T1000 (cell line): ENCODE measurements around the gene FOXN1.

Experiments
- DNase-seq: peaks from one replicate; lab custom pipeline; 2025; ENCODE audit warnings: mixed read lengths; lab: John Stamatoyannopoulos, UW

The FOXN1 gene

DNA sequence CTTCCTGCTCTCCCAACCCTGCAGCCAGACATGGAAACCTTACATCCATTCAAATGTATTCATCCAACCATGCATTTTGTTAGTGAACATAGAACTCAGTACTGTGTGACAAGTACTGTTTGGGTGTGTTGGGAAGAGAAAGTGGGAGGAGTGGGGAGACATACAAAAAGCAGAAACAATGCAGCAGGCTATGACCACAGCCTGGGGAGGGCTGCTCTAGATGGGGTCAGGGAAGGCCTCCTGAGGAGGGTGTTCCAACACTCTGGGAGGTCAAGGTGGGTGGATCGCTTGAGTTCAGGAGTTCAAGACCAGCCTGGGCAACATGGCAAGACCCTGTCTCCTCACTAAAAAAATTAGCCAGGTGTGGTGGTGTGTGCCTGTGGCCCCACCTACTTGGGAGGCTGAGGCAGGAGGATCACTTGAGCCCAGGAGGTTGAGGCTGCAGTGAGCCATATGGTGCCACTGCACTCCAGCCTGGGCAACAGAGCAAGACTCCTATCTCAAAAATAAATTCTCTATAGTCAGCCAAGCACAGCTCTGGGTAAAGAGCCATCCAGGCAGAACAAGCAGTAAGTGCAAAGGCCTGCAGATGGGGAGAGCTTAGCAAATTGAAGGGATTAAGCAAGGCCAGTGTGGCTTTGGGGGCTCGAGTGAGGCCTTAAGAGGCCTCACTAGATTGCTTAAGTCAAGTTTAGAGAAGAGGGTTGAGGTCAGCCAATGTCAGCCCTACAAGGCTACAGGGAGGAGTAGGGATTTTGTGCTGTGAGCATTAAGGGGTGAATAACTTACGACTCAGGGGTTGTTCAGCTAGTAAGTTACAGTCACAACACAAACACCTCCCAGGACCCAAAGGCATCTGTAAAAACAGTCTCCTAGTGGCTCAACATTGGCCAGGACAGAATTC, 27.2 kb upstream of the FOXN1 start:
- no peak for DNase-seq

DNA sequence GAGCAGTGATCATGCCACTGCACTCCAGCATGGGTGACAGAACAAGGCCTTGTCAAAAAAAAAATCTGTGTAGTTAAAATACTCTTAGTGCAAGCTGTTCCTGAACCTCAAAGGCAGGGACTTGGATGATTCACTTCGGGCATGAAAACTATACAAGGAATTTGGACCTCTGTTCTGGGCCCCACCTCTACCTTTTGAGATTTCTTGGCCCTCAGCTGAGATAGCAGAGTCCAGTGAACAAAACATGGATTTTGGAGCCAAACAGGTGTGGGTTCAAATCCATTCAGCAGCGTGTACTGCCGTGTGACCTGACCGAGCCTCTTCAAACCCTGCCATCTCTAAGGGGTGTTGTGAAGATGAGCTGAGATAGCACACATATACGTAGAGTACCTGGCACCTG, 25.9 kb upstream of the FOXN1 start:
- DNase-seq = no peak

DNA sequence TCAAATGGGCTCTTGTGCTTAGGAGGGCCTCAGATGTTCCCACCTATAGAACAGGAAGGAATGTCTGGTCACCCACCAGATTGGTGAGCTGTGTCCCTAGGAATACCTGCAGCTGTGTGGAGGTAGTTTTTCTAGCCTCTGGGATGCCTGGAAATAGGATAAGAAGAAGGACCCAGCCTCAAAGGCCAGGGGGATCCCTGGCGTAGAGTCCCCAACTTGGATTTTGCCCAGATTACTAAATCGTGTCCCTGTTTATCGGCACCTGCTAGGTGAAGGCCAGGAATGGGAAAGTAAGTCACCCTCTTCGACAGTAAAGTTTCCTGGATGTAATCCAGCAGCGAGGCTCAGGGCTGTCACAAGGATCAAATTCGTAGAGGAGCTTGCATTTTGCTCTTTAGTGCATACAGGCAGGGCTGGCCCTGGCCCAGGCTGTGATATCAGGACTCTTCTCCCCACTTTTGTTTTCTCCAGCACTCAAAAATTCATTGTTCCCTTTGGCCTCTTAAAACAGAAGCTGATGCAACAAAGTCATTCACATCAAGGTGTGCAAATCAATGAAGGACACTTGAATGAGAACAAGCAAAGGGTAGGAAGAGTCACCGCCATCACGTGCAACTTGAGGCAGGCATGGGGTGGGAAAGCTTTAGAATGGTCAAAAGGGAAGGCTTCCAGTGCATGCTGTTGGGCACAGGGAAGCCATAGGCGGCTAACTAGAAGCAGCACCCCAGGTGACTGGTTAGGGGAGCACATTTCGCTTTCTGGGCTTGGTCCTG, 25.2 kb upstream of the FOXN1 start:
- DNase-seq = no peak

DNA sequence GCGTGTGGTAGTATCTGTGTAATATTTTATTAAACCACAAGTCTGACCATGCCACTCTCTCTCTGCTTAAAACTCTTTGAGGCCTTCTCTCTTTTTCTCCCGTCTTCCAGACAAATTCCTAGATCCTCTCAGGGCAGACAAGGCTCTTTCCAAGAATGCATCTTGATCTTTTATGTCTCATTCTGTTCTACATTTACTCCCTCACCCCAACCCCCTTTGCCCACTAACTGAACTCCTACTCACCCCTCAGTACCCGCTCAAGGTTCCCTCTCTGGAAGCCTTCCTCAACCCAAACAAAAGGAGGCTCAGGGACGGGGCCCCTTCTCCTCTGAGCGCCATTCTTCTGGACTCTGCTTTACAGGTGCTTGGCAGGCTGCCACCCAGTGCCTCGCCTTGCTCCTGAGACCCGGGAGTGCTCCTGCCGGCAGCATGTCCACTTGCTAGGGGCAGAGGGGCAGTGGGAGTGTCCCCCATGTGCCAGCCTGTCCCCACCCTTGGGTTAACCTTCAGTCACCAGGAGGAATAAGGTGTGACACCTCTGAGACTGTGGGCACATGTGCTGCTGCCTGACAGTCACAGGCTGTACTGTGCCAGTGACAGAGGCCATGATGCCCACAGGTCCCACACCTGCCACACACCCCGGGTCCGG, 23.5 kb upstream of the FOXN1 start:
- DNase-seq = no peak

DNA sequence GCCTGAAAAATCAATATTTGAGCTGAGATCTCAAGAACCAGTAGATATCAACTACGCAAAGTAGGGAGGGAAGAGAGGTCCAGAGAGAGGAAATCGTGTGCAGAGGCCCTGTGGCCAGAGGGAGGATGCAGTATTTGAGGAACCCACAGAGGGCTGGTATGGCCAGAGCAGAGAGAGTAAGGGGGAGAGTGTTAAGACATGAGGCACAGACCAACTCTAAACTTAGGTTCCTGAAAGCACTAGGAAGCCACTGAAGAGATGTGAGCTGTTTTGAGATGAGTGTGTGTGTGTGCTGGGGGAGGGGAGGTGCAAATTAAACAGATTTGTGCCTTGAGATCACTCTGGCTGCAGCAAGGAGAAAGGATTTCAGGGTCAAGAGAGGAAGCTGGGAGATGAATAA, 21.9 kb upstream of the FOXN1 start:
- DNase-seq = no peak

DNA sequence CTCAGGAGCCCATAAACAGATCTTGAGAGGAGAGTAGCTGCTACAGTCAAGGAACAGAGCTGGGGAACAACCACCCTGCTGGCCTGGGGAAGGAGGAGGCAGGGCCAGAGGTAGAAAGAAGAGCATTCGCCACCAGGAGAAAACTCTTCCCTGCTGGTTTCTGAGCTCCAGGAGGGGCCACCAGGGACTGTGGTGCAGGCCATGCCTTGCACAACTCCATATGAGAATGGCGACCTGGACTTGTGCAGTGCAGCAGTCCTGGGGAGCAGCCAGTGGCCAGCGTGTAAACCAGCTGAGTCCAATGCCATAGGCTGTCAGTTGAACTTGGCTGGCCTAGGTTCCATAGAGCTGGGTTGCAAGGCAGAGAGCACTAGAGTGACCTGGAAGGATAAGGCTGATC, 21.1 kb upstream of the FOXN1 start:
- DNase-seq = no peak

DNA sequence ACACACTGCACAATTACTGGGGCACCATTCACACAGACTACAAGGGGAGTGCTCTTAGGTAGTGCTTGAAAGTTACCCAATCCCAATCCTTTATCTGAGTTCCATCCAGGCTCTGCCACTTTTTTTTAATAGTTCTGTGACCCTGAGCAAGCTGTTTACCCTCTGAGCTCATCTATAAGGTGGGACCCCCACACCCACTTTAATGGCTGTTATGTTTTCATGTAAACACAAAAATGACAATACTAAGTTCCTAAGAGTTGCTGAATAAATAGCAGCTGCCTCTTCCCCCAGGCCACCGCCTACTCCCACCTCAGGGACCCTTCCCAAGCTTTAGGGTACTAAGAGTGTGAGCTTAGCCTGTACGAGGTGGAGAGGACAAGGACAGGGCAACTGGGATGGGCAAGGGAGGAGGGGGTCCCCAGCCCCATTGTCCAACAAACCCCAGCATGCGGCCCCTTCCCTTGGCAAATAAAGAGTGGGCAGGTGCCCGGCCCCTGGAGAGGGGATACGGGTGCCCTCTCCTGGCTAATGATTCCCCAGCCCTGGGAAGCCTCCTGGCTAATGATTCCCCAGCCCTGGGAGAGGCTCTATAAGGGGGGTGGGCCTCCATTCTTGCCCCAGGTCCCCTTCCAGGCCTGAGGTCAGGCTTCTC, 18.1 kb upstream of the FOXN1 start:
- DNase-seq = no peak

DNA sequence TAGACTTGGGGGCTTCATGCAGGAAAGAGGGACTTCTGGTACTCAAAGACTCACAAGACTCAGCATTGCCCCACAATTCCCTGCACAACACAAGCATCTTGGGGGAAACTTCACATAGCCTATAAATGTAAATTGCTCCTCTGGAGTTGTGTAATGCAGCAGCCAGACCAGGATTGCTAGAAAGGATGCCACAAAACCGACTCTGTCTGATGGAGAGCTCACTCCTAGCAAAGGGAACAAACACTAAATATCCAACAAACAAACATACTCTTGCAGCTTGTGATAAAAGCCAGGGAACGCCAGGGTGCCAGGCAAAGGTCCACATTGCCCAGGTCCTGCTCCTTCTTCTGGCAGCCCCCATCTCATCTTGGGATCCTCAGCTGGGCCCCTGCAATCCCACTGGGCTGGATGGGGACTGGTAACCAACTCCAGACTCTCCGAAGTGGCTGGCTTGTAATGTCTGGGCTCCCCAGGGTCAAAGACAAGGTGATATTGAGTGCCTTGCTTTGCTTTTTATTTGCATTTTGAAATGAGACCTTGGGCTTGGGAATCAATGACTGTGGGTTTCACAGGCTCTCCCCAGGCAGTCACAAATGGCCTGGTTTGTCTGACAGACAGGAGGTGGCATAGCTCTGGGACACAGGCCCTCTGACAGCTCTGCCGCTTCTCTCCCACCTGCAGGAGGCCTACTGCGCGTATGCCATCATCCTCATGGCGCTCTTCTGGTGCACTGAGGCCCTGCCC, 17.4 kb upstream of the FOXN1 start:
- DNase-seq = no peak

DNA sequence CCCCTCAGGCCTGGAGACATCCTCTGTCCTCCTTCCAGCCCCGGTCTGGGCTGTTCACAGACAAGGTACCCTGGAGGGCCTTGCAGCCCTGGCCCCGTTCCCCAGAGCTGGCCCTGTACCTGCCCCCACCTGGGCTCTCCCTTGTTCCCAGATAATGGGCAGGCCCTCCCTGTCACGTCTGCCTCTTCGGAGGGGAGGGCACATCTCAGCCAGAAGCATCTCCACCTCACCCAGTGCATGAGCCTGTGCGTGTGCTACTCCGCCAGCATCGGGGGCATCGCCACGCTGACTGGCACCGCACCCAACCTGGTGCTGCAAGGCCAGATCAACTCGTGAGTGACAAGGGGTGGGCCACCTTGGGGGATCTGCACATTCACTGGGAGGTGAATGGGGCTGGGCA, 14.9 kb upstream of the FOXN1 start:
- DNase-seq = no peak

DNA sequence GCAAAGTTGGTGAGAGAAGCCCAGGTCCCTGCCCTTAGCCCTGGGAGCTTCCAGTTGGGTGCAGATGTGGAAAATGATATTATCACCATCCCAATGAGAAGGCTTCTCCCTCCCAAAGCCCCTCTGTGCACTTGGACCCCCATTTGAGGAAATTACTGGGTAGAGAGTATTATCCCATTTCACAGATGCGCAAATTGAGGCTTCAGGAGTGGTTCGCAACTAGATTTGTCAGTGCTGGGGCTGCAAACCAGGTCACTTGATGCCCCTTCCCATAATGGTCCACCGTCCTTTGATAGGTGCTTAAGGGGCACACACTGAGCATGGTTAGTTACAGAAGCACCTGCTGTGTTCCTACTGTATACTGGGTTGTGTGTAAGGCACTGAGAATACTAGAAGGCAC, 14.3 kb upstream of the FOXN1 start:
- no peak for DNase-seq

DNA sequence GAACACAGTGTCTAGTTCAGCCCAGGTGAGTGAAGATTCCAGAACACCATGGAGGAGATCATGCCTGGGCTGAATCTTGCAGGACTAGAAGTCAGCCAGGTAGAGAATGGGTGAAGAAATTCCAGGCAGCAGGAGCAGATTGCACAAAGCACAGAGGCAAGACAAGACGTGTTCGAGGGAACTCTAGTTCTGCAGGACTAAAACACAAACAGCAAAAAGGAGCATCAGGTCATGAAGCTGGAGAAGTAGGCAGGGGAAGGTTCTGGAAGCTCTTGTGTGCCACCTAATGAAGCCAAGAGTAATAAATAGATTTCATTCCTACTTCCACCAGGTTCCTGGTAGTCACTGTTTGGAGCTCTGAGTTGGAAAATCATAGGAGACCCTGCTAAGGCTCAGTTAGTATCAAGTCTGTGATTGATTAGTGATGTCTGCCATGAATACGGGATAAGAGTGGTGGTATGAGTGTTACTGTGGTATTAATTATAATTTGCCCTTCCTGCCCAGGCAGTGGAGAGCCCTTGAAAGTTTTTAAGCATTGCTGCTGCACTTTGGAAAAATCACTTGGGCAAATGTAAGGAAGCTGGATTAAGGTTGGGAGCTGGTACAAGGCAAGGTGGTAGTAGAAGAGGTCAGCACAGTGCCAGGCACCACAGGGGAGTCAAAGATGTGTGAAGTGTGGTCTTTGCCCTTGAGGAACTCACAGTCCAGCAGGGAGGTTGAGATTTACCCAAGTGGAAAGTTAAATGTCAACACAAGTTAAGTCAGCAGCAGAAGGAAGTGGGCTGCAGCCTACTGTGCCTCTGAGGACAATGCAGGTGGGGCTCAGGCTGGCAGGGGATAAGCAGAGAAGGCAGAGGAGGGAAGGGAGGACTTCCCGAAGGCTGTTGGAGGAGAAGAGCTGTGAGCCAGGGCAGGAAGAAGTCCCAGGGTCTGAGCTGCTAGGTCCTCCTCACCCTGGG, 13.5 kb upstream of the FOXN1 start:
- no peak for DNase-seq

DNA sequence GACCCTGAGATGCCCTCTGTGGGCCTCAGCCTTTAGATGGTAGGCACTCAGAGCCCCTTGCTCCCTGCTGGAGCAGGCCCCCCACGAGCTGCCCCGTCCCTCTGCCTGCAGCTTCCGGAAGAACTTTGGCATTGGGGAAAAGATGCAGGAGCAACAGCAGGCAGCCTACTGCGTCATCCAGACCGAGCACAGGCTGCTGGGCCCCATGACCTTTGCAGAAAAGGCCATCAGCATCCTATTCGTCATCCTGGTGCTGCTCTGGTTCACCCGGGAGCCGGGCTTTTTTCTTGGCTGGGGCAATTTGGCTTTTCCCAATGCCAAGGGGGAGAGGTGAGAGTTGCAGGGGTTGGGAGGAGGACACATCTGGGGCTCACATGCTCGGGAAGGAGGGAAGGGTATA, 12.7 kb upstream of the FOXN1 start:
- no peak for DNase-seq

DNA sequence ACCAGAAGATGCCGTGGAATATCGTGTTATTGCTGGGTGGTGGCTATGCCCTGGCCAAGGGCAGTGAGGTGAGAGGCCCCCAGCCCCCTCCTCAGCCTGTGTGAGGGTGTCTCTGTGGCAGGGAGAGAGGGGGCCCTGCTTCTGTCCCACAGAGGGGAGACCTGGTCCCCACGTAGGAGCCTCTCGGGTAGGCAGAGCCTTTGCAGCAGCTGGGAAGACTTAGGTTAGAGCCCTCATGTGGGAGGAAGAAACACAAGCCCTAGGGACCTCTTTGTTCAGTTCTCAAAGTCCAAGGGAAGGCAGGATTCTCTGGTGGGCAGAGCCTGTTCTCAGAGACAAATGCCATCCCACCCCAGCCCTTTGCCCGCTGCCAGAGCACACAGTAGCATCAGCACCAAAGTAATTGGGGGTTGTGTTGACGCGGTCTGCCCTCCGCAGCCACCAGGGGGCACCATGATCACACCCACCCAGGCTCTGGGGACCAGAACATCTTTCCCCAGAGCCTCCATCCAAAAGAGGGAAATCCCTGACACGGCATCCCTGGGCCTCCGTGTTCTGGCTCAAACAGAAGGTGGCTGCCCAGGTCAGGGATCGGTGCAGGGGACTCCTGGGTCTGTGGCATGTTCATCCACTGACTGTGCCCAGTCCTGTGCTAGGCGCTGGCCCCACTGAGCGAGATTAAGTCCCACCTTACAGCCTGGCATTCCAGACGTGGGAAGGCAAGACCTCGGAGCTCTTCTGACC, 11.5 kb upstream of the FOXN1 start:
- DNase-seq = peak; percentile 64

DNA sequence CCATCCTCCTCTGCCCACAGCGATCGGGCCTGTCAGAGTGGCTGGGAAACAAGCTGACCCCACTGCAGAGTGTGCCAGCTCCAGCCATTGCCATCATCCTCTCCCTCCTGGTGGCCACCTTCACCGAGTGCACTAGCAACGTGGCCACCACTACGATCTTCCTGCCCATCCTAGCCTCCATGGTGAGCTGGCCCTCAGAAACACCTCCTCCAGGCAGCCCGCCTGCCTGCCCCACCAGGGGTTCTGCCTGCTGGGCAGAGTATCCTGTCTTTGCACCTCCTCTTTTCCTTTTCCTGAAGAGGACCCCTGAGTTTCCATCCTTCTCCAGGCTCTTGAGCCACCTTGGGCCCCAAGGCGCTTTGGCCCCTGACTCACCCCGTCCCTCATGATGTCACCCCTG, 10.5 kb upstream of the FOXN1 start:
- DNase-seq = no peak

DNA sequence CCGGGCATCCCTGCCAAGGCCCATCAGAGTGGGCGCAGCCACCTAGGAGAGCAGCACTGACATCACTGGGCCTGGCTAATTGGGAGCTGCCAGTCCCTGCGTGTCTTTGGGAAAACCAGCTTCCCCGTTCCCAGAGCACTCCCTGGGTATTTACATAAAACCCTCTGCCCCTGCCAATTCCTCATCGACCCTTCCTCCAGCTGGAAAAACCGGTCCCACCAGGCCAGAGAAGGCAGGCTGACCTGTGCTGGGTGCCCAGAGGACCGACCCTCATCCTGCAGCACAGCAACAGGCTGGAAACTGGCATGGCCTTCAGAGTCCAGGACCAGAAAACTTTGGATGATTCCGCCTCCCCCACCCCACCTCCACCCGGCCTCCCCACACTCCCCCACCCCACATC, 8.2 kb upstream of the FOXN1 start:
- DNase-seq = no peak

DNA sequence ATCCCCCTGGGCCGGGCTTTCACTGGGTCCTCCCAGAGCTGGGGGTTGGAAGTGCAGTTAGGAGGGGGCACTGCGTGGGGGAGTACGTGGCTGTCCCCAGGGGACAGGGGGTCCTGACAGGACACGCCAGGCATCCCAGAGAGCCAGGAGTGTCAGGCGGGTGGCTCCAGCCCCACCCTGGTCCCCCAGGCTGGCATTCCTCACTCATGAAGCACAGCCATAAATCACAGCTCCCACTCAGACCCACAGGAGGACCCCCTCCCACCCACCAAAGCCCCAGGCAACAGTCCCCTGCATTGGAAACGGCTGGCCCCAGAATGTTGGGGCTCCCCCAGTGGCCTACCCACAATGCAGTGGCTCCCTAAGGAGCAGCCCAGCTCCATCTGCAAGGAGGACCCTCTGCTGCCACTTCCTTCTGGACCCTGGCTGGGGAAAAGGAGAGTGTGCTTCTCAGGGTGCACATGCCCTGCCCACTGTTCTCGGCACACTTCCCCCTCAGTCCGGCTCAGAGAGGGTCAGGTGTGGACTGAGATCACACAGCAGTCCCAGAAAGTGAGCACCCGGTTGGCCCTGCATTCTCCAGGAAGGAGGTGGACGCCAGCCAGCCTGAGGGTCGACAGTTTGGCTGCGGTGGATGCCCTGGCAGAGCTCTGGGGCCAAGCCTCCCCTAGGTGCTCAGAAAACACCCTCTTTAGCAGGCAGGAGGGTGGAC, 7.3 kb upstream of the FOXN1 start:
- DNase-seq = no peak

DNA sequence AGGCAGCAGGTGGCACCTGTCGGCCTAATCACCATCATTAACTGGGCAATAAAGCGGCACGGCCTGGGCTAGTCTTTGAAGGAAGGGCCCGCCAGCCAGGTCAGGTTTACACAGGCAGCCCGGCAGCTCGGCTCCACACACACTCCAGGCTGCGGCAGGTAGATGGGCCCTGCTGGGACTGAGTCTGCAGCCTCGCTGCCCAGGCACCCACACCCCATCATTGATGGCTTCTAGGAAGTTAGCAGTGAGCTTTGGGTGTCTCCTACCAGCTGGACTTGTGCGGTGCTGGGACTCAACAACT, 6.8 kb upstream of the FOXN1 start:
- no peak for DNase-seq

DNA sequence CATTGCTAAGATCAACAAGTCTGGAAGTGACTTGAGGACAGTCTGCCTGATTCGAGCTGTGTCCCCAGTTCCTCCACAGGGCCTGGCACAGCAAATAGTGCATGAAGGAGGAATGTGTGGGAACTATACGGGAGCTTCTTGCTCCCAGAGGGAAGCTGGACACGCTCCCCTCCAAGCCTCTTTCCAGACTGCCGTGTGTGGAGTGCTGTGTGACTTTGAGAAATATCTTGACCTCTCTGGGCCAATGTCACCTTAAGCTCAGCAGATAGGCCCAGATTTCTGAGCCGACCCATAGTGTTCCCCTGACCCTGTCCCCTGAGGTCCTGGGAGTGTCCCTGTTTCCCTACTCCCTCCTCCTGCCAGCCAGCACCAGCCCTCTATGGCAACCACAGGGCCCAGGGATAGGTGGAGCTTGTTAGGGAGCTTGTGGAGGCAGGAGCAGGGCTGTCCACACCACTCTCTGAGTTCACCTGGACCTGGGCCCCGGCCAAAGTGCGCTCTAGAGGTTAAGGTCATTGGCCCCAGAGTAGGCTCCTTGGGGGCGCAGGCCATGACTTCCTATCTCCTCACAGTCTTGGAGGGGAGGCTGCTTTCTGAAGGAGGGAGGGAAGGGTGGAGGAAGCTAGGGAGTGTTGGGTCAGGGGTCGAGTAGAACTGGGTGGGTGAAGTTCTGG, 6.3 kb upstream of the FOXN1 start:
- DNase-seq = no peak
